ENCODE data around the gene TMEM150B.

TMEM150B gene

DNA sequence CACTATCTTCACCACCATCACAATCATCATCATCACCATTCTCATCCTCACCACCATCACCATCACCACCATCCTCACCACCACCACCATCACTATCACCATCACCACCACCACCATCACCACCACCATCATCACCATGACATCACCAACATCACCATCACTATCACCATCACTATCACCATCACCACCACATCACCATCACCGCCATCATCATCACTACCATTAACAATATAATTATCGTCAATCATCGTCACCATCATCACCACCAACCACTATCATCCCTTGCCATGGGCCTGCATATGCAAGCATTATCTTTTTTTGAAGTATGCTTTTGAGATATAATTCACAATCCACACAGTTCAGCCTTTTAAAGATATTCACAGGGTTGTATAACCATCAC, 58.7 kb downstream of the TMEM150B start:
- DNase-seq (ENCODE audit: low read depth): no peak
- TF ChIP-seq, protein P1, sequence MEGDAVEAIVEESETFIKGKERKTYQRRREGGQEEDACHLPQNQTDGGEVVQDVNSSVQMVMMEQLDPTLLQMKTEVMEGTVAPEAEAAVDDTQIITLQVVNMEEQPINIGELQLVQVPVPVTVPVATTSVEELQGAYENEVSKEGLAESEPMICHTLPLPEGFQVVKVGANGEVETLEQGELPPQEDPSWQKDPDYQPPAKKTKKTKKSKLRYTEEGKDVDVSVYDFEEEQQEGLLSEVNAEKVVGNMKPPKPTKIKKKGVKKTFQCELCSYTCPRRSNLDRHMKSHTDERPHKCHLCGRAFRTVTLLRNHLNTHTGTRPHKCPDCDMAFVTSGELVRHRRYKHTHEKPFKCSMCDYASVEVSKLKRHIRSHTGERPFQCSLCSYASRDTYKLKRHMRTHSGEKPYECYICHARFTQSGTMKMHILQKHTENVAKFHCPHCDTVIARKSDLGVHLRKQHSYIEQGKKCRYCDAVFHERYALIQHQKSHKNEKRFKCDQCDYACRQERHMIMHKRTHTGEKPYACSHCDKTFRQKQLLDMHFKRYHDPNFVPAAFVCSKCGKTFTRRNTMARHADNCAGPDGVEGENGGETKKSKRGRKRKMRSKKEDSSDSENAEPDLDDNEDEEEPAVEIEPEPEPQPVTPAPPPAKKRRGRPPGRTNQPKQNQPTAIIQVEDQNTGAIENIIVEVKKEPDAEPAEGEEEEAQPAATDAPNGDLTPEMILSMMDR (IDR thresholded peaks at IDR 0.05; ENCODE audit: low read depth, low read length, missing control alignments): no peak
- no peak overlapping the region for H3K4me3 ChIP-seq (ENCODE audit: low read depth, low read length)

- H3K4me3 ChIP-seq (ENCODE audit: low read depth, low read length): no peak overlapping the region
- TF ChIP-seq, protein P1 (IDR thresholded peaks at IDR 0.05; ENCODE audit: low read depth, low read length, missing control alignments): no peak
- no peak for DNase-seq (ENCODE audit: low read depth)
Observed at GRCh38 chr19:55265723-55266386, 59.3 kb downstream of the TMEM150B start.

DNA sequence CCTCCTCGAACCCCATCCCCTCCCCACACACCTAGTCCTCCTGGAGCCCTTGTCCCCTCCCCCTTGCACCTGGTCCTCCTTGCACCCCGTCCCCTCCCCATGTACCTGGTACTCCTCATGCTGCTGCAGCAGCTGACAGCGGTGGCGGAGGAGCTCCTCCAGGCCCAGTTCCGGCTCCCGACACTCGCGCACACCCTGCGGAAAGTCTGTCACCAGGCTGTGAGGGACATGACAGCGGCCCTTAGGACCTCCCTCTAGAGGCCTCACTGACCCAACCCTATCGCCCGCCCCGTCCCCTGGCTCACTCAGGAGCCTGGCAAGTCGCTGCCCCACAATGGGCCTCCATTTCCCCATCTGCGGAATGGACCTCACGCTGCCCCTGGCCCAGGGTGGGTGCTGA, 60.0 kb downstream of the TMEM150B start:
- TF ChIP-seq, protein P1 (IDR thresholded peaks at IDR 0.05; ENCODE audit: low read depth, low read length, missing control alignments): no peak
- DNase-seq (ENCODE audit: low read depth): no peak
- H3K4me3 ChIP-seq (ENCODE audit: low read depth, low read length): no peak overlapping the region

- DNase-seq (ENCODE audit: low read depth): no peak
- no peak overlapping the region for H3K4me3 ChIP-seq (ENCODE audit: low read depth, low read length)
- TF ChIP-seq, protein P1 (IDR thresholded peaks at IDR 0.05; ENCODE audit: low read depth, low read length, missing control alignments): no peak
Observed at GRCh38 chr19:55264531-55264930, 60.6 kb downstream of the TMEM150B start.

Data from GM12864 (cell line).